Neural cell (in vitro differentiated cells): ENCODE results near the gene ADARB2. TPM values are rescaled to one million over a fixed set of nuclear protein-coding genes. Genes with fewer than 3 reads are reported as not detected.

Source experiments
- H2AFZ ChIP-seq: fragments of 200-600, 300-800 bp; sonication (generic), shearing (Covaris generic); 2 replicates; pipeline ENCODE4 v1.6.0; 2014; ENCODE audit warnings: low read depth, mild to moderate bottlenecking, antibody characterized with exemption, low read length, moderate library complexity
- H3F3A ChIP-seq: fragments of 200-600 bp; shearing (Covaris generic); 2 replicates; pipeline ENCODE4 v1.6.1; 2016; ENCODE audit warnings: mild to moderate bottlenecking, moderate library complexity, mixed read lengths, antibody characterized with exemption, low read length; ENCODE audit not compliant: insufficient read depth, poor library complexity, severe bottlenecking
- H3K27ac ChIP-seq: fragments of 200-600, 300-800 bp; sonication (generic), shearing (Covaris generic); 2 replicates; pipeline ENCODE4 v1.5.1; 2014; ENCODE audit warnings: mild to moderate bottlenecking, low read length, moderate library complexity
- H3K27me3 ChIP-seq: fragments of 300-800, 200-600 bp; sonication (generic), shearing (Covaris generic); 2 replicates; pipeline ENCODE4 v1.6.0; 2014; ENCODE audit warnings: mild to moderate bottlenecking, low read depth, low read length, moderate library complexity; ENCODE audit not compliant: insufficient read depth
- H3K36me3 ChIP-seq: fragments of 300-800, 200-600 bp; sonication (generic), shearing (Covaris generic); 2 replicates; pipeline ENCODE4 v1.5.1; 2014; ENCODE audit warnings: mild to moderate bottlenecking, antibody characterized with exemption, low read length, moderate library complexity; ENCODE audit not compliant: insufficient read depth
- H3K4me2 ChIP-seq: fragments of 300-800, 200-600 bp; sonication (generic), shearing (Covaris generic); 2 replicates; pipeline ENCODE4 v1.6.0; 2014; ENCODE audit warnings: mild to moderate bottlenecking, low read length
- H3K4me3 ChIP-seq: fragments of 300-800, 200-600 bp; sonication (generic), shearing (Covaris generic); 2 replicates; pipeline ENCODE4 v1.5.1; 2014; ENCODE audit warnings: mild to moderate bottlenecking, low read length, moderate library complexity
- H3K79me2 ChIP-seq: fragments of 200-600 bp; shearing (Covaris generic); replicated peaks from 2 replicates; pipeline ENCODE4 v1.6.0; 2014; ENCODE audit warnings: mild to moderate bottlenecking, low read length, moderate library complexity; ENCODE audit not compliant: insufficient read depth
- H3K9ac ChIP-seq: fragments of 300-800, 200-600 bp; sonication (generic), shearing (Covaris generic); 2 replicates; pipeline ENCODE4 v1.6.1; 2016; ENCODE audit warnings: mild to moderate bottlenecking, low read length, mixed read lengths
- H3K9me2 ChIP-seq: fragments of 200-600 bp; shearing (Covaris generic); 2 replicates; pipeline ENCODE4 v1.6.1; 2016; ENCODE audit warnings: mild to moderate bottlenecking, low read length, mixed read lengths; ENCODE audit not compliant: insufficient read depth
- H3K9me3 ChIP-seq: fragments of 200-600, 300-800 bp; sonication (generic), shearing (Covaris generic); 2 replicates; pipeline ENCODE4 v1.6.1; 2016; ENCODE audit warnings: mild to moderate bottlenecking, mixed run types, low read length, moderate library complexity, mixed read lengths
- H4K20me1 ChIP-seq: fragments of 200-600 bp; shearing (Covaris generic); 2 replicates; pipeline ENCODE4 v1.6.1; 2016; ENCODE audit warnings: mild to moderate bottlenecking, mixed run types; ENCODE audit not compliant: insufficient read depth
- EP300 ChIP-seq: fragments of 450-650 bp; conservative IDR thresholded peaks from 2 replicates; pipeline ENCODE4 v1.6.1; 2014; ENCODE audit warnings: antibody characterized with exemption, mild to moderate bottlenecking, moderate library complexity; ENCODE audit not compliant: poor library complexity, severe bottlenecking
- EZH2 ChIP-seq: fragments of 200-600, 300-800 bp; shearing (Covaris generic), sonication (generic); IDR thresholded peaks from 2 replicates; pipeline ENCODE4 v1.6.1; 2014; ENCODE audit warnings: antibody characterized with exemption, low read length, borderline replicate concordance, mild to moderate bottlenecking; ENCODE audit not compliant: insufficient read depth, poor library complexity, severe bottlenecking
- MXI1 ChIP-seq: fragments of 450-650 bp; conservative IDR thresholded peaks from 2 replicates; pipeline ENCODE4 v1.6.1; 2014; ENCODE audit warnings: antibody characterized with exemption, mild to moderate bottlenecking; ENCODE audit not compliant: poor library complexity, severe bottlenecking
- POLR2AphosphoS5 ChIP-seq: IDR thresholded peaks from 2 replicates; pipeline ENCODE4 v1.6.1; 2012
- RAD21 ChIP-seq: fragments of 450-650 bp; conservative IDR thresholded peaks from 2 replicates; pipeline ENCODE4 v1.6.1; 2014; ENCODE audit warnings: antibody characterized with exemption, mild to moderate bottlenecking, moderate library complexity
- SMC3 ChIP-seq: fragments of 450-650 bp; conservative IDR thresholded peaks from 2 replicates; pipeline ENCODE4 v1.6.1; 2014; ENCODE audit warnings: antibody characterized with exemption, mild to moderate bottlenecking, moderate library complexity; ENCODE audit not compliant: poor library complexity
- TAF1 ChIP-seq: IDR thresholded peaks from 2 replicates; pipeline ENCODE4 v1.6.1; 2012; ENCODE audit warnings: low read depth
- polyA plus RNA-seq: library from polyadenylated mRNA; depleted of rRNA; stranded (reverse); fragments of >200 nt; gene quantifications from 2 replicates; pipeline ENCODE4 v1.2.3, GENCODE V29; 2014
- TF ChIP-seq, protein P1 (sequence below): IDR thresholded peaks from 2 replicates; pipeline ENCODE4 v1.6.1; 2012; ENCODE audit warnings: borderline replicate concordance
- TF ChIP-seq, protein P2 (sequence below): fragments of 450-650 bp; IDR thresholded peaks from 2 replicates; pipeline ENCODE4 v1.5.1; 2014; ENCODE audit warnings: antibody characterized with exemption, mild to moderate bottlenecking, moderate library complexity; ENCODE audit not compliant: poor library complexity, severe bottlenecking

Gene ADARB2
- polyA plus RNA-seq, 1 donor from 2014 or later: 3.6 TPM

DNA sequence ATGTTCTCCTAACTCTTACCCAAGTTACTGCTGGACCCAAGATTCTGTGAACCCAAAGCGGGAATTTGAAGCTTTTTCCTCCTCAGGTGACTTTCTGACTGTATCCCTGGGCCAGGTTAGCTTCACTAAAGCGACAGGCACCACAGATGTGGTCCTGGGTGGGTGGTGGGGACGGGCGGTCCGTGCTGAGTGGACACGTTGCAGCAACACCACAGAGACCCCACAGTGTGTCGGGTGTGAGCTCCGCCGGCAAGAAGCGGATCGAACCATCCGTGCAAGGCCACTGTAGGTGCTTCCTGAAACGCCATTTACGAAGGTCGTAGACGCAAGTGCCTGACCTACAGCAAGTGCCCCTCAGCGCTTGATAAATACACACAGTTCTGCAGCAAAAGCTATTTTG, 325.9 kb downstream of the ADARB2 start:
- H3K79me2 ChIP-seq: no peaks in the 10 kb centered on the region
- H2AFZ ChIP-seq: no peak overlapping the region
- no peaks in the 10 kb centered on the region for H4K20me1 ChIP-seq
- H3K9me3 ChIP-seq: no peaks in the 10 kb centered on the region
- no peak overlapping the region for H3K9ac ChIP-seq
- TF ChIP-seq TAF1 (no peak), EZH2 (no peak), MXI1 (no peak), POLR2AphosphoS5 (no peak)
- TF ChIP-seq, protein P1, sequence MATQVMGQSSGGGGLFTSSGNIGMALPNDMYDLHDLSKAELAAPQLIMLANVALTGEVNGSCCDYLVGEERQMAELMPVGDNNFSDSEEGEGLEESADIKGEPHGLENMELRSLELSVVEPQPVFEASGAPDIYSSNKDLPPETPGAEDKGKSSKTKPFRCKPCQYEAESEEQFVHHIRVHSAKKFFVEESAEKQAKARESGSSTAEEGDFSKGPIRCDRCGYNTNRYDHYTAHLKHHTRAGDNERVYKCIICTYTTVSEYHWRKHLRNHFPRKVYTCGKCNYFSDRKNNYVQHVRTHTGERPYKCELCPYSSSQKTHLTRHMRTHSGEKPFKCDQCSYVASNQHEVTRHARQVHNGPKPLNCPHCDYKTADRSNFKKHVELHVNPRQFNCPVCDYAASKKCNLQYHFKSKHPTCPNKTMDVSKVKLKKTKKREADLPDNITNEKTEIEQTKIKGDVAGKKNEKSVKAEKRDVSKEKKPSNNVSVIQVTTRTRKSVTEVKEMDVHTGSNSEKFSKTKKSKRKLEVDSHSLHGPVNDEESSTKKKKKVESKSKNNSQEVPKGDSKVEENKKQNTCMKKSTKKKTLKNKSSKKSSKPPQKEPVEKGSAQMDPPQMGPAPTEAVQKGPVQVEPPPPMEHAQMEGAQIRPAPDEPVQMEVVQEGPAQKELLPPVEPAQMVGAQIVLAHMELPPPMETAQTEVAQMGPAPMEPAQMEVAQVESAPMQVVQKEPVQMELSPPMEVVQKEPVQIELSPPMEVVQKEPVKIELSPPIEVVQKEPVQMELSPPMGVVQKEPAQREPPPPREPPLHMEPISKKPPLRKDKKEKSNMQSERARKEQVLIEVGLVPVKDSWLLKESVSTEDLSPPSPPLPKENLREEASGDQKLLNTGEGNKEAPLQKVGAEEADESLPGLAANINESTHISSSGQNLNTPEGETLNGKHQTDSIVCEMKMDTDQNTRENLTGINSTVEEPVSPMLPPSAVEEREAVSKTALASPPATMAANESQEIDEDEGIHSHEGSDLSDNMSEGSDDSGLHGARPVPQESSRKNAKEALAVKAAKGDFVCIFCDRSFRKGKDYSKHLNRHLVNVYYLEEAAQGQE: no peak
- H3K4me3 ChIP-seq: no peak overlapping the region
- no peaks in the 10 kb centered on the region for H3K27me3 ChIP-seq
- no peak overlapping the region for H3K27ac ChIP-seq
- no peaks in the 10 kb centered on the region for H3F3A ChIP-seq
- no peak overlapping the region for H3K4me2 ChIP-seq
- H3K9me2 ChIP-seq: no peaks in the 10 kb centered on the region
- H3K36me3 ChIP-seq: no peaks in the 10 kb centered on the region

DNA sequence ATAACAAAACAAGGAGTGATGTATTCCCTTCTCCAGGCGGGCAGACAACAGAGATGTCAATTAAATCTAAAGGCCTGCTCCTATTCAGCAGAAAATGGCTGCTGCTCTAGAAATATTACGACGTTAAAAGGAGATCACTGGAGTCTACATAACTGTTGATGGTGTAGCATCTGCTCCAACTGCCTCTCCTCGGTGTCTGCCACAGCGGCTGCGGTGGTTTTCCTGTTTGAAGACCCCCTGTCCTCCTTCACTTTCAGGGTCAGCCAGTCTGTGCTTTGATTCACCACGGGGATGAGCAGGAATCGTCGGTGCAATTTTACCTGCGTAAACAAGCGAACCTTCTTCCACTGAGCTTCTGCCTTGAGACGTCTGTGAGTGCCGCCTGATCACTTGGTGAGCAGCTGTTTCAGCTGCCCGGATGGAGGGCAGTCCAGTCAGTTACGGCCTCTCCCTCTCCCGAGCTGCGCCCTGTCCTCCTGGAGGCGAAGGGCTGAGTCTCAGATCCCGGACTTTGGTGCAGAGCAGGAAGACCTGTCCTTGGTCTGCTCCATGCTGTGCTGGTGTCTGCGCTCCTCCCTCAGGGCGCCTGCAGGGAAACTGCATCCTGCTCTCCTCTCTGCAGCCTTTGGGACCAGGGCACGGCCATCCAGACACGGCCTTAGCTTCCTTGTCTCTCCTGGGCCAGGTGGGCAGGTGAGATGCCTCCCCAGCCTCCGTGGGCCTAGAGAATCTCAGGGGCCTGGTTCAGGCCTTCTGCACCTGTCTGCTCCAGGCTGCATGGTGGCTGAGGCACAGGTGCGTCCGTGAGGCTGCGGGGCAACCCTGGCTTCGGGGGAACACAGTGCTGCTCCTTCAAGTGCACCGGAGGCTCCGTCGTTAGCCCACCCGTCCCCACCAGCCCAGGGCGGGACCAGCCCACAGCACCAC, 326.6 kb downstream of the ADARB2 start:
- Histone ChIP-seq H3K9ac (no peak overlapping the region), H4K20me1 (no peaks in the 10 kb centered on the region), H3K27ac (no peak overlapping the region), H2AFZ (no peak overlapping the region), H3K4me3 (no peak overlapping the region), H3K9me3 (no peaks in the 10 kb centered on the region), H3K27me3 (no peaks in the 10 kb centered on the region), H3K4me2 (no peak overlapping the region), H3K79me2 (no peaks in the 10 kb centered on the region), H3K36me3 (no peaks in the 10 kb centered on the region), H3F3A (no peaks in the 10 kb centered on the region), H3K9me2 (no peaks in the 10 kb centered on the region)
- no peak for TF ChIP-seq SMC3
- no peak for TF ChIP-seq RAD21
- TF ChIP-seq, protein P2, sequence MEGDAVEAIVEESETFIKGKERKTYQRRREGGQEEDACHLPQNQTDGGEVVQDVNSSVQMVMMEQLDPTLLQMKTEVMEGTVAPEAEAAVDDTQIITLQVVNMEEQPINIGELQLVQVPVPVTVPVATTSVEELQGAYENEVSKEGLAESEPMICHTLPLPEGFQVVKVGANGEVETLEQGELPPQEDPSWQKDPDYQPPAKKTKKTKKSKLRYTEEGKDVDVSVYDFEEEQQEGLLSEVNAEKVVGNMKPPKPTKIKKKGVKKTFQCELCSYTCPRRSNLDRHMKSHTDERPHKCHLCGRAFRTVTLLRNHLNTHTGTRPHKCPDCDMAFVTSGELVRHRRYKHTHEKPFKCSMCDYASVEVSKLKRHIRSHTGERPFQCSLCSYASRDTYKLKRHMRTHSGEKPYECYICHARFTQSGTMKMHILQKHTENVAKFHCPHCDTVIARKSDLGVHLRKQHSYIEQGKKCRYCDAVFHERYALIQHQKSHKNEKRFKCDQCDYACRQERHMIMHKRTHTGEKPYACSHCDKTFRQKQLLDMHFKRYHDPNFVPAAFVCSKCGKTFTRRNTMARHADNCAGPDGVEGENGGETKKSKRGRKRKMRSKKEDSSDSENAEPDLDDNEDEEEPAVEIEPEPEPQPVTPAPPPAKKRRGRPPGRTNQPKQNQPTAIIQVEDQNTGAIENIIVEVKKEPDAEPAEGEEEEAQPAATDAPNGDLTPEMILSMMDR: no peak
- TF ChIP-seq POLR2AphosphoS5: no peak
- no peak for TF ChIP-seq MXI1
- TF ChIP-seq EZH2: no peak
- no peak for TF ChIP-seq TAF1
- TF ChIP-seq, protein P1: no peak
- no peak for TF ChIP-seq EP300
